Dermis microvascular lymphatic vessel endothelial cell (primary cell): Measurements from ENCODE around the gene ATP2B2. TPM values are rescaled to one million over a fixed set of nuclear protein-coding genes. Genes with fewer than 3 reads are reported as not detected.

Experiments
- DNase-seq, 2 donors: peaks; one replicate each; pipeline versions ENCODE4 v3.0.0 to v3.0.0-alpha.2; 2010; ENCODE audit warnings: low read depth in 2 of 2
- total RNA-seq: library from RNA; depleted of rRNA; stranded (reverse); fragments of >200 nt; gene quantifications from 2 replicates; pipeline ENCODE4 v1.2.1, GENCODE V29; 2014

ATP2B2 gene
- total RNA-seq, 1 donor from 2014 or later, result not detected

GRCh38 chr3:10401990-10402761, 103.2 kb downstream of the ATP2B2 start:
- no peak for DNase-seq

DNA sequence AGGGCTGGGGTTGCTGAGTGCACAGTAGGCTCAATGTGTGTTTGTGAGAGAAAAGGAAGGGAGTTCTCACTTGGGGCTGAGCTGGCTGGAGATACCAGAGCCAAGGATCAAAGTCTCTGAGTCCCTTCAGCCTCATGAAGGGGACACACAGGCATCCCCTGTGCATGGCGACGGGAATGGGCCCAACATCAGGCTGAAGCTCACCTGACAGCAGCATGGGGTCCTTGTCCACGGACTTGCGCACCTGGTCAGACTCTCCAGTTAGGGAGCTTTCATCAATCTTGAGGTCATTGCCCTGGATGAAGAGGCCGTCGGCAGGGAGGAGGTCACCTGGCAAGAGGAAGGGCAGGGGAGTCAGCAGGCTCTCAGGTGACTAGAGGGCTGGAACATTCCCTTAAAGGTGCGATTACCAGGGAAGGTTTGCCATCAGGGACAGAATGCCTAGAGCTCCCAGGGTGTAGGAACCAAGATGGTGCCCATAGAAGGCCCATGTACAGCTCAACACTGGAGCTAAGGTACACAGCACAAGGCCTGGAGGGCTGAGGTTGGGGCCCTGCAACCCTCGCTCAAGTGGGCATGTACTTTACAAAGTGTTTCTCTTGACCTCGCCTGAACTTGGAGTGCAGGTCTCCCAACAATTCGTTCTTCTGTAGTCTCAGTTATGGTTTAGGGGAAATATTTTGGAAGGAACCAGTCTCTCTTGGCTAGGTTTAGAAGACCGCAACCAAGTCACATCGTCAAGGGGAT, 104.5 kb downstream of the ATP2B2 start:
- DNase-seq, result no peak

- no peak for DNase-seq
Observed at GRCh38 chr3:10400050-10400748, 105.2 kb downstream of the ATP2B2 start.

DNA sequence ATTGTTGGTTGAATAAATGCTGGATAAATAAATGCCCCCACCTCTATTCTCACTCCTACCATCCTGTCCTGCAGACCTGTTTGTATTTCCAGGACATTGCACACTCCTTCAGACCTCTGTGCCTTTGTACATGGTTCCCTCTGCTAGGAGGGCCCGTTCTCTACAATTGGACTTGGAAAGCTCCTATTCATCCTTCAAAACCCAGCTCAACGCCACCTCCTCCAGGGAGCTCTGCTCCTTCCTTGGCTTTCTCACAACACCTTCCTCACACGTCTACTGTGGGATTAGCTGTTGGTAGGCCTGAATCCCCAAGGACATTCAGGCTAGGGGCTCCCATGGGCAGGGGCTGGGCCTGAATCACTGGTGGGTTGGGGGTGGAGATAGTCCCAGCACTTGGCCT, 105.8 kb downstream of the ATP2B2 start:
- no peak for DNase-seq

DNA sequence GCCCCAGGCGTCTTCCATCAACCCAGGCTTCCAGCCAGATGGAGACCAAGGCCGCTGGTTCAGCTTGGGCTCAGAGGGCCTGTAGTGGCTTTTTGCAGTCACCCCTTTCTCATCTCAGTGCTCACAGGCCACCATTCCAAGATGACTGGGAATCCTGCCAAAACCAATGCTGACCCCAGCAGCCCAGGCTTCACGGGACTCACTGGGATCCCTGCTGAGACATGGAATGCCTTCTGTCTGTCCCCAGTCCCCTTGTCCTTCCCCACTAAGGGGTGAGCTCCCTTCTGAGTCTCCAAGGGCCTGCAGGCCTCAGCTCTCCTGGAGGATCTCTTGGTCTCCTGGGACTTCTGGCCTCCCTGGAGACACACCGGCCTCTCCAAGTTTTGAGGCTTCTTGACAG, 107.0 kb downstream of the ATP2B2 start:
- no peak for DNase-seq

DNA sequence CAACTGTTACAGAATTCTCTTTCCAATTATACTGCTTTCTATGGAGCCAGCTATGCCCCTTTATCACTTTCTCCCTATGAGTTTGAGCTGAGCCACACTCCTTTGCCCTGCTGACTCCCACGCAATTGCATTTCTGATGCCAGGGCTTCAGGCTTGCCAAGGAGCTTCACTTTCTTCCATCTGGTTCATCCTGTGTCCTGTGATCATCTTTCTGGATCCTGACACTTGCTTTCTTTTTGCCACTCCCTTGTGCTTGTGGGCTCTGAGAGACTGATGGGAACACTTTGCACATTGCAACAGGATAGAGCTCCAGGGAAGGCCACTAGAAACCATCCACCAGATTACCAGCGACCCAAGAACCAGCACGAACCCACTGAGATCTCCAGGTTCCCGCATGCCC, 107.5 kb downstream of the ATP2B2 start:
- DNase-seq, result no peak

DNA sequence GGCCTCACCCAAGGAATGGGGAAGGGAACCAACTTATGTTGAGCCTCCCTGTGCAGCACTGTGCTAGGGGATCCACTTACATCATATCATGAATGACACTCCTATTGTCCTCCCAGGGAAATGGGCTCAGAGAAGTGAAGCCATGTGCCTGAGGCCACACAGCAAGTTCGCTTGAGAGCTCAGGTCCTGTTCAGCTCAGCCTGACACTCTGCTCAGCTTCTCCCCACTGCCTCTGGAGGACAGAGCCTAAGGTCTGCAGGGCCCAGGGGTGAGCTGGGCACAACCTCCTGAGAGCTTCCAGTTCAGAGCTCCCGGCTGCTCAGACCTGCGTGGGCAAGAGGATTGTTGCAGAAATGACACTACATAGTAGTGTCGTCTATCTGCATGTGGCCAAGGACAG, 108.5 kb downstream of the ATP2B2 start:
- DNase-seq, result no peak

DNA sequence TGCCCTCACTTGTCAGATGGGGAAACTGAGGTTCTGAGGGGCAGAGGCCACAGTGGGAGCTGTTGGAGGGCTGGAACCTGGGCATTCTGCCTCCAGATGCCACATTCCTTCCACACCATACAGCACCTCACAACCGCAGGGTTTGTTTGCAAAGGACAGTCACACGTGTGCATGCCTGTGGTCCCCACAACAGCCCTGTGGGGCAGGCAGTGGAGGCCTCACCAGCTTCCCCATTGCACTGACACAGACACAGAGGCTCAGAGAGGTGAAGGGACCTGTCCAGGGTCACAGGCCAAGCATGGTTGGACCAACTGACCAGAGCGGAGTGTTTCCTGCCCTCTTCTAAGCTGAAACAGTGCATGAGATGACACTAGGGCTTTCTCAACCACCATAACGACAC, 109.3 kb downstream of the ATP2B2 start:
- DNase-seq, result no peak

DNA sequence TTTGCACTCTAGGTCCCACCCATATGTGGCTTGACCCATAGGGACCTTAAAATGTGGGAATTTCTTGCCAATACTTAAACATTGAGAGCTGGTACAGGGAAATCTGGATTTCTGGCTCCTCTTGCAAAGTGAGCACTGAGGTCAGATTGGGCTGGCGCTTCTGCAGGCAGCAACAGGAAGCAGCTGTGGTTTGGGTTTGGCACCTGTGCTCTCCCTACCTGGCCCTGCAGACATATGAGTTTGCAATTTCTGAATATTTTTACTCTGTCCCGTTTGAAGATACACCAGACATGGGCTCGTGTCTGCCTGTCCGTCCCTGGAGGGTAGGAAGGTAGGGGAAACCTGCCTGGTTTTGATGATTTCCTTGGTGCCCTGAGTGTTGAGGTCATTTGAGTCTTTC, 109.7 kb downstream of the ATP2B2 start:
- DNase-seq, result no peak

- no peak for DNase-seq
Observed at GRCh38 chr3:10395196-10395595, 110.2 kb downstream of the ATP2B2 start.

GRCh38 chr3:10394491-10395025, 110.8 kb downstream of the ATP2B2 start:
- no peak for DNase-seq

- no peak for DNase-seq
Observed at GRCh38 chr3:10393514-10393913, 111.9 kb downstream of the ATP2B2 start.

DNA sequence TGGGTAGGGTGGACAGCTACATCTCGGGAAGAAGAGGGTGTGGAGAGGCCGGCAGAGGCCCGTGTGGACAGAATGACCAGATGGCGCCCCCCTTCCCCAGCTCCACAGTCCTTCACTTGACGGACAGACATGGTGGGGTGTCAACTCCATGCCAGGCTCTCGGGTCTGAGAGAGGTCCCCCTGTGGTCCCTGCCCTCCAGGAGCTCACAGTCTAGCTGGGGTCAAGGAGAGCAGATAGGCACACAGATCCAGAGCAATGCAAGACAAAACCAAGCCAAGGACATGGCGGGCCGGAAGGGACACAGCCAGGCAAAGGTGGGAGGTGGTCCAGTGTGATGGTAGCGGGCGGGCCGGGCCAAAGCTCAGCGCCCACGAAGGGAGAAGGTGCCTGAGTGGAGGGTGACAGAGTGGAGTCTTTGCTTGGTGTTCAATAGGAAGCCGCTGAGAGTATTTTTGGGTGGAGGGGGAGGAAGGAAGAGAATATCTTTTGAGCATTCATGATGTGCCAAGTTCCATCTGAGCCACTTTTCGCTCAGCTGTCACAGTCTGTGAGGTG, 112.4 kb downstream of the ATP2B2 start:
- DNase-seq, result no peak

DNA sequence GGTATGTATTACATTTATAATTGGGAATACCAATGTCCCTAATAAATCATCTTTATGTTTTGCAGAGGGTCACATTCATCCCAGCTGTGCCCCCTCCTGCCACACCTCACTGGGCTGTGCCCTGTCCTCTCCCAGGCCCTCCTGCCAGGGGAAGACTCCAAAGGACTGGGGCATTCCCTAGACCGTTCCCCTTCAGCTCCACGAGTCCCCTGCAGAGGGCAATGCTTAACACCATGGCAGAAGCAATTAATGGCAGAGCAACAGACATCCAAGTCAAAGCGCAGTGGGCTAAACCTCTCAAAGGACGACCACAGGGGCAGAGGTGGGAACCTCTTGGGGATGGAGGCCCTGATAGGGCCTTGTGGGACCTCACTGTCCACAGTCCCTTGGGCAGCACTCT, 113.1 kb downstream of the ATP2B2 start:
- DNase-seq, result no peak

- no peak for DNase-seq
Observed at GRCh38 chr3:10391391-10391790, 114.0 kb downstream of the ATP2B2 start.

DNA sequence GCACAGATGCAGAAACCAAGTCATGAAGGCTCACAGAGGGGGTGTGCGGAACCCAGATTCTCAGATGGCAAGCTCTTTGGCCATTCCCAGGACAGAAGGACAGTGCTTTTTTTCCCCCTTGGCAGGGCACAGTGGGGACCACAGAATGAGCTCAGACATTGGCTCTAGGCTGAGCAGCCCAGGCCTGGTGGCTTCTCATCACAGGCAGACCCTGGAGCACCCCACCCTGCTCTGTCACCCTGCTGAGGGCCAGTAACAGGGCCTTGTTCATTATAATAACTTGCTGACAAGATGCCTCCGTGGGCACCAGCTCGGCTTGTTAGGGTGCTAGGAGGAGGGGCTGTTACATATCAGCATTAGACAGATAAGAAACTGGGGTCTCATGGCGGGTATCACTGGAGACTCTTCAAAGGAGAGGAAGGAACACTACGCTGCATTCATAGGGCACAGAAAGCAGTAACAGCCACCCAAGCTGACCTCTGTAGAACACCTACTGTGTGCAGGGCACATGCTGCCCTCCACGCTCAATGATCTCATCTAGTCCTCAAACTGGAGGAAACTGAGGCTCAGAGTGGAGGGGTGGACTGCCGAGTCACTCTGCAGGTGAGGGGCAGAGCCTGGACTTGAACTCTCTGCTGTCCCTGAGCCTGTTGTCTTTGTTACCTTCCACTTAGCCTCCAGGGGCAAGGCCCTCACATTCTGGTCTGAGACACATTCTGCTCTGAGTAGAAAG, 114.6 kb downstream of the ATP2B2 start:
- DNase-seq, result no peak

GRCh38 chr3:10389995-10390394, 115.4 kb downstream of the ATP2B2 start:
- DNase-seq, result no peak

DNA sequence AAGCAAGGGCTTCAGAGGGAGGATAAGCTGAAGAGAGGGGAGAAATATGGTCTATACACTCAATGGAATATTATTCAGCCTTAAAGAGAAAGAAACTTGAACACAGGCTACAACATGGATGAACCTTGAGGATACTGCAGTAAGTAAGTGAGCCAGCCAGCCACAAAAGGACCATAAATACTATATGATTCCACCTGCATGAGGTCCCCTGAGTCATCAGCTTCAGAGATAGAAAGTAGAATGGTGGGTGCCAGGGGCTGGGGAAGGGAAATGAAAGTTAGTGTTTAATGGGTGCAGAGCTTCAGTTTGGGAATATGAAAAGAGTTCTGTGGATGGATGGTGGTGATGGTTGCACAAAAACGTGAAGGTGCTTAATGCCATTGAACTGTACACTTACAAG, 116.0 kb downstream of the ATP2B2 start:
- DNase-seq, result no peak

GRCh38 chr3:10387881-10388609, 117.3 kb downstream of the ATP2B2 start:
- DNase-seq, result no peak

DNA sequence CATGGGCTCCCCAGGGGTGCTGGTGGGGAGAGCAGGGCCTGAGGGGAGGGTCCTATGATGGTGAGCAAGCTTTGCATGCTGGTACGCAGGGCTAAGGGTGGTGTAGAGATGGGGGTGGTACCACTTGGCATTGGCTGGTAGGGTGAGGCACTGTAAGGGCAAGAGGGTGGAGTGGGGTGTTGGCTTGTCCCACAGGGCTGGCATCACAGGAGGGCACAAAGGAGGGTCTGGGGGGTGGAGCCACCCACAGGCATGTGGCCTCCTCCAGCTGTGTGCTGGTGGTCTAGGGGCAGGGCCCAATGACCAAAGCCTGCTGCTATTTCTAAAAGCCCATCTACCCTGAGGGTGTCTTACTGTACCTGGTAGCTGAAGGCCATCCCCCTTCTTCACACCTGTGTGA, 119.3 kb downstream of the ATP2B2 start:
- no peak for DNase-seq
